Panc1 (cell line): ENCODE data around the gene RNF148. TPM values are rescaled to one million over a fixed set of nuclear protein-coding genes. Genes with fewer than 3 reads are reported as not detected.

Source experiments
- ATAC-seq: fragments of 200-7000 bp; cut with Tn5 transposase; 2 replicates; pipeline ENCODE4 v1.9.1; 2020; ENCODE audit warnings: mild to moderate bottlenecking, moderate library complexity
- BruUV-seq: library from RNA; stranded (reverse); fragments of 400-500 nt; replicated peaks from 2 replicates; lab custom pipeline; 2021; lab: Mats Ljungman, UMichigan
- CTCF ChIA-PET: fragments of 300-600 bp; sonication (Branson Sonifier 250); formaldehyde crosslinking; loops from one replicate; lab custom pipeline; 2022; ENCODE audit warnings: antibody characterized with exemption; lab: Charles Lee
- POLR2A ChIA-PET: fragments of 300-600 bp; sonication (Branson Sonifier 250); formaldehyde crosslinking; loops from one replicate; lab custom pipeline; 2022; ENCODE audit warnings: antibody characterized with exemption; lab: Charles Lee
- DNase-seq: peaks from one replicate; pipeline ENCODE4 v3.0.0-alpha.2; 2010; ENCODE audit warnings: low read depth, low spot score
- H3K27ac ChIP-seq: 2 replicates; pipeline ENCODE4 v1.5.1; 2011; ENCODE audit warnings: mild to moderate bottlenecking, low read length, inconsistent platforms
- H3K27me3 ChIP-seq: fragments of 200-500 bp; sonication (Bioruptor generic); 2 replicates; pipeline ENCODE4 v1.6.0; 2014; ENCODE audit warnings: low read length, inconsistent platforms; ENCODE audit not compliant: control insufficient read depth, insufficient read depth
- H3K36me3 ChIP-seq: fragments of 200-500 bp; sonication (Bioruptor generic); 2 replicates; pipeline ENCODE4 v1.5.1; 2014; ENCODE audit warnings: inconsistent platforms, mild to moderate bottlenecking, low read length, moderate library complexity; ENCODE audit not compliant: control insufficient read depth, insufficient read depth
- H3K4me1 ChIP-seq: 2 replicates; pipeline ENCODE4 v1.5.1; 2011; ENCODE audit warnings: inconsistent platforms, mild to moderate bottlenecking, low read length, moderate library complexity; ENCODE audit not compliant: control insufficient read depth, insufficient read depth
- H3K4me3 ChIP-seq, 2 experiments: 2 replicates each; pipeline ENCODE4 v1.5.1; 2011 to 2012; ENCODE audit warnings: low read depth in 2 of 2, low read length in 2 of 2, mild to moderate bottlenecking in 2 of 2, inconsistent platforms in 1 of 2, moderate library complexity in 1 of 2
- H3K9me3 ChIP-seq: fragments of 200-500 bp; sonication (Bioruptor generic); 2 replicates; pipeline ENCODE4 v1.5.1; 2014; ENCODE audit warnings: low read depth, mild to moderate bottlenecking, inconsistent platforms, low read length, moderate library complexity; ENCODE audit not compliant: control insufficient read depth, insufficient read depth
- POLR2AphosphoS5 ChIP-seq: IDR thresholded peaks from 2 replicates; pipeline ENCODE4 v1.6.1; 2012; ENCODE audit warnings: mild to moderate bottlenecking, low read depth, low read length, moderate library complexity
- SIN3A ChIP-seq: IDR thresholded peaks from 2 replicates; pipeline ENCODE4 v1.6.1; 2012; ENCODE audit warnings: low read depth, mild to moderate bottlenecking, low read length, moderate library complexity, borderline replicate concordance; ENCODE audit not compliant: insufficient read depth
- TCF7L2 ChIP-seq: IDR thresholded peaks from 2 replicates; pipeline ENCODE4 v1.6.1; 2011; ENCODE audit warnings: mild to moderate bottlenecking, low read depth, low read length, inconsistent platforms
- in situ Hi-C: cut with HindIII; loops from 2 replicates; pipeline ENCODE4 v1.10.0; 2016; ENCODE audit warnings: low sequenced_read_pairs, low pct_unique_long_range_greater_than_20kb
- intact Hi-C: fragments of 100-400 bp; cut with micrococcal nuclease; formaldehyde crosslinking; loops from one replicate; pipeline ENCODE4 v1.10.0; 2022; ENCODE audit not compliant: unreplicated experiment
- total RNA-seq: library from RNA; stranded (reverse); gene quantifications from one replicate; pipeline ENCODE4 v1.2.1, GENCODE V29; 2021; ENCODE audit not compliant: unreplicated experiment
- TF ChIP-seq, protein P1 (sequence below): fragments of 450-650 bp; IDR thresholded peaks from 2 replicates; pipeline ENCODE4 v1.5.1; 2017; ENCODE audit warnings: mild to moderate bottlenecking
- TF ChIP-seq, protein P2 (sequence below), 2 experiments: IDR thresholded peaks; 2 replicates each; pipeline ENCODE4 v1.6.1; 2011 to 2012; ENCODE audit warnings: low read depth in 2 of 2, control low read depth in 1 of 2, low read length in 1 of 2, mild to moderate bottlenecking in 1 of 2, moderate library complexity in 1 of 2; ENCODE audit not compliant: insufficient read depth in 1 of 2

RNF148 gene
- total RNA-seq, 1 experiment from 2014 or later, result not detected

- H3K4me3 ChIP-seq, result no peak overlapping the region
- no peak for DNase-seq
- CTCF ChIA-PET, result no interaction called here
- H3K9me3 ChIP-seq, result no peaks in the 10 kb centered on the region
- no peaks in the 10 kb centered on the region for H3K27me3 ChIP-seq
- TF ChIP-seq, protein P1, sequence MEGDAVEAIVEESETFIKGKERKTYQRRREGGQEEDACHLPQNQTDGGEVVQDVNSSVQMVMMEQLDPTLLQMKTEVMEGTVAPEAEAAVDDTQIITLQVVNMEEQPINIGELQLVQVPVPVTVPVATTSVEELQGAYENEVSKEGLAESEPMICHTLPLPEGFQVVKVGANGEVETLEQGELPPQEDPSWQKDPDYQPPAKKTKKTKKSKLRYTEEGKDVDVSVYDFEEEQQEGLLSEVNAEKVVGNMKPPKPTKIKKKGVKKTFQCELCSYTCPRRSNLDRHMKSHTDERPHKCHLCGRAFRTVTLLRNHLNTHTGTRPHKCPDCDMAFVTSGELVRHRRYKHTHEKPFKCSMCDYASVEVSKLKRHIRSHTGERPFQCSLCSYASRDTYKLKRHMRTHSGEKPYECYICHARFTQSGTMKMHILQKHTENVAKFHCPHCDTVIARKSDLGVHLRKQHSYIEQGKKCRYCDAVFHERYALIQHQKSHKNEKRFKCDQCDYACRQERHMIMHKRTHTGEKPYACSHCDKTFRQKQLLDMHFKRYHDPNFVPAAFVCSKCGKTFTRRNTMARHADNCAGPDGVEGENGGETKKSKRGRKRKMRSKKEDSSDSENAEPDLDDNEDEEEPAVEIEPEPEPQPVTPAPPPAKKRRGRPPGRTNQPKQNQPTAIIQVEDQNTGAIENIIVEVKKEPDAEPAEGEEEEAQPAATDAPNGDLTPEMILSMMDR, result no peak
- TF ChIP-seq POLR2AphosphoS5 (no peak), TCF7L2 (no peak), SIN3A (no peak)
- TF ChIP-seq, protein P2, sequence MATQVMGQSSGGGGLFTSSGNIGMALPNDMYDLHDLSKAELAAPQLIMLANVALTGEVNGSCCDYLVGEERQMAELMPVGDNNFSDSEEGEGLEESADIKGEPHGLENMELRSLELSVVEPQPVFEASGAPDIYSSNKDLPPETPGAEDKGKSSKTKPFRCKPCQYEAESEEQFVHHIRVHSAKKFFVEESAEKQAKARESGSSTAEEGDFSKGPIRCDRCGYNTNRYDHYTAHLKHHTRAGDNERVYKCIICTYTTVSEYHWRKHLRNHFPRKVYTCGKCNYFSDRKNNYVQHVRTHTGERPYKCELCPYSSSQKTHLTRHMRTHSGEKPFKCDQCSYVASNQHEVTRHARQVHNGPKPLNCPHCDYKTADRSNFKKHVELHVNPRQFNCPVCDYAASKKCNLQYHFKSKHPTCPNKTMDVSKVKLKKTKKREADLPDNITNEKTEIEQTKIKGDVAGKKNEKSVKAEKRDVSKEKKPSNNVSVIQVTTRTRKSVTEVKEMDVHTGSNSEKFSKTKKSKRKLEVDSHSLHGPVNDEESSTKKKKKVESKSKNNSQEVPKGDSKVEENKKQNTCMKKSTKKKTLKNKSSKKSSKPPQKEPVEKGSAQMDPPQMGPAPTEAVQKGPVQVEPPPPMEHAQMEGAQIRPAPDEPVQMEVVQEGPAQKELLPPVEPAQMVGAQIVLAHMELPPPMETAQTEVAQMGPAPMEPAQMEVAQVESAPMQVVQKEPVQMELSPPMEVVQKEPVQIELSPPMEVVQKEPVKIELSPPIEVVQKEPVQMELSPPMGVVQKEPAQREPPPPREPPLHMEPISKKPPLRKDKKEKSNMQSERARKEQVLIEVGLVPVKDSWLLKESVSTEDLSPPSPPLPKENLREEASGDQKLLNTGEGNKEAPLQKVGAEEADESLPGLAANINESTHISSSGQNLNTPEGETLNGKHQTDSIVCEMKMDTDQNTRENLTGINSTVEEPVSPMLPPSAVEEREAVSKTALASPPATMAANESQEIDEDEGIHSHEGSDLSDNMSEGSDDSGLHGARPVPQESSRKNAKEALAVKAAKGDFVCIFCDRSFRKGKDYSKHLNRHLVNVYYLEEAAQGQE (IDR thresholded peaks at IDR 0.05; ENCODE audit: insufficient read depth in 1 of 2, low read depth in 2 of 2, low read length in 1 of 2), result no peak
- POLR2A ChIA-PET, result no interaction called here
- H3K36me3 ChIP-seq, result no peaks in the 10 kb centered on the region
- H3K27ac ChIP-seq, result no peak overlapping the region
- BruUV-seq, result no TSS peak
- intact Hi-C loops, result no loop called here
- no peak for ATAC-seq
- H3K4me1 ChIP-seq, result no peaks in the 10 kb centered on the region
- in situ Hi-C loops, result no loop called here
Measured at GRCh38 chr7:122717356-122718089, 14.8 kb upstream of the RNF148 start.

DNA sequence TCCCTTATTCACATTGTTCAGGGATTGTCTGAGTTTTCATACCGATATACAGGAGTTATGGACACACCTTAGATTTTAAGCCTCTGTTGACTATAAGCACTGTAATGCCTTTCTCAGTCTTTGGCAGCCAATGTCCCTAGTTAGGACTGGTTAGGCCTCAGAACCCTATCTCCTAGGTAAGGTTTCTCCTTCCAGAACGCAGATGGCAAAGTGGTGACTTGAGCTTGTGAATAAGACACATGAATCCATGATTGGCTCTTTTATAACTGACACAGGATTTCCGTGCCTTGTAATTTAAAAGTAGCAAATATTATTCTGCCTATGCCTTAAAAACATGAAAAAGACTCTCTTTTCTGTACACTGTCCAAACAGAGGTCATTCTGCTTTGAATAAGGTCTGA is 12.5 kb upstream of the RNF148 start:
- ATAC-seq, result no peak
- TF ChIP-seq POLR2AphosphoS5 (no peak), SIN3A (no peak), TCF7L2 (no peak)
- TF ChIP-seq, protein P2 (IDR thresholded peaks at IDR 0.05; ENCODE audit: insufficient read depth in 1 of 2, low read depth in 2 of 2, low read length in 1 of 2), result no peak
- TF ChIP-seq, protein P1, result no peak
- Histone ChIP-seq H3K4me1 (no peaks in the 10 kb centered on the region), H3K9me3 (no peaks in the 10 kb centered on the region), H3K27me3 (no peaks in the 10 kb centered on the region), H3K36me3 (no peaks in the 10 kb centered on the region), H3K4me3 (no peak overlapping the region), H3K27ac (no peak overlapping the region)
- DNase-seq, result no peak
- in situ Hi-C loops, result no loop called here
- BruUV-seq, result no TSS peak
- intact Hi-C loops, result no loop called here
- CTCF ChIA-PET, result no interaction called here
- POLR2A ChIA-PET, result interaction anchor here (0.6 kb wide), 1 partner anchor 374 kb away, joined by 4 read pairs; no protein-coding TSS in a partner anchor
